HFFc6 (cell line): Measurements from ENCODE around the gene RBM44. TPM values are rescaled to one million over a fixed set of nuclear protein-coding genes. Genes with fewer than 3 reads are reported as not detected.
"Not testable (repeated sequence)": the region's sequence is repeated elsewhere in the genome, so short reads cannot be mapped to it uniquely, and the experiment has no call there.

Experiments
- DNase-seq: peaks from one replicate; pipeline ENCODE4 v3.0.0-alpha.2; 2018
- H3K27ac Mint-ChIP-seq: 2 replicates; pipeline ENCODE4 v1.8.0; 2020; ENCODE audit warnings: mild to moderate bottlenecking, mixed read lengths
- H3K27me3 Mint-ChIP-seq: 2 replicates; pipeline ENCODE4 v1.8.0; 2021; ENCODE audit warnings: mild to moderate bottlenecking, moderate library complexity, mixed read lengths; ENCODE audit not compliant: insufficient read depth
- H3K36me3 Mint-ChIP-seq: 2 replicates; pipeline ENCODE4 v1.8.0; 2021; ENCODE audit warnings: low read depth, mixed read lengths
- H3K4me1 Mint-ChIP-seq: 2 replicates; pipeline ENCODE4 v1.8.0; 2020; ENCODE audit warnings: low read depth, mixed read lengths
- H3K4me3 Mint-ChIP-seq: 2 replicates; pipeline ENCODE4 v1.8.0; 2020; ENCODE audit warnings: mild to moderate bottlenecking, moderate library complexity, mixed read lengths
- H3K9me3 Mint-ChIP-seq: 2 replicates; pipeline ENCODE4 v1.8.0; 2020; ENCODE audit warnings: mild to moderate bottlenecking, mixed read lengths
- CTCF ChIP-seq: fragments of 200-600 bp; sonication (generic); IDR thresholded peaks from 2 replicates; pipeline ENCODE4 v1.5.0; 2021; ENCODE audit warnings: antibody characterized with exemption, mild to moderate bottlenecking
- total RNA-seq, 6 experiments: library from RNA; stranded (reverse); fragmentation: NEBNext Ultra II Directional; extraction: Animal tissue kit (Norgen Biotek cat#: 25700); gene quantifications; 2 replicates in 1 of 6; 3 replicates in 5 of 6; pipeline ENCODE4 v1.2.3, GENCODE V29; 2021

Gene RBM44
- total RNA-seq, 6 experiments from 2014 or later, result 0.07 to 0.10 (median 0.09) TPM; not detected in 1

- DNase-seq, result no peak
- H3K27ac Mint-ChIP-seq, result no peak overlapping the region
- no peak overlapping the region for H3K4me3 Mint-ChIP-seq
- TF ChIP-seq CTCF, result no peak
- peaks cover 65% of the 10 kb centered on the region for H3K4me1 Mint-ChIP-seq
- H3K9me3 Mint-ChIP-seq, result no peaks in the 10 kb centered on the region
- H3K36me3 Mint-ChIP-seq, result peaks cover 58% of the 10 kb centered on the region
- H3K27me3 Mint-ChIP-seq, result no peaks in the 10 kb centered on the region
Observed at GRCh38 chr2:237760506-237761502, 37.8 kb upstream of the RBM44 start.

- peak overlapping the region; percentile 27; the same call in 1 of the 2 replicates for H3K4me3 Mint-ChIP-seq
- peak overlapping the region; percentile 79 for H3K27ac Mint-ChIP-seq
- peaks cover 76% of the 10 kb centered on the region for H3K4me1 Mint-ChIP-seq
- peaks cover 50% of the 10 kb centered on the region for H3K36me3 Mint-ChIP-seq
- not testable (repeated sequence) for H3K9me3 Mint-ChIP-seq, H3K27me3 Mint-ChIP-seq
- DNase-seq, result peak; percentile 19
Observed at GRCh38 chr2:237762291-237763182, 36.0 kb upstream of the RBM44 start.

GRCh38 chr2:237763812-237764211 lies 34.8 kb upstream of the RBM44 start:
- Mint-ChIP-seq H3K36me3 (peaks cover 50% of the 10 kb centered on the region), H3K9me3 (no peaks in the 10 kb centered on the region), H3K4me3 (no peak overlapping the region), H3K27me3 (no peaks in the 10 kb centered on the region), H3K27ac (no peak overlapping the region), H3K4me1 (peaks cover 71% of the 10 kb centered on the region)
- no peak for DNase-seq
- no peak for TF ChIP-seq CTCF

- not testable (repeated sequence) for DNase-seq, H3K4me3 Mint-ChIP-seq, H3K27ac Mint-ChIP-seq, H3K27me3 Mint-ChIP-seq, H3K9me3 Mint-ChIP-seq
- peaks cover 43% of the 10 kb centered on the region for H3K36me3 Mint-ChIP-seq
- peaks cover 64% of the 10 kb centered on the region for H3K4me1 Mint-ChIP-seq
Observed at GRCh38 chr2:237765122-237765521, 33.5 kb upstream of the RBM44 start.

- peak overlapping the region; percentile 73 for H3K27ac Mint-ChIP-seq
- DNase-seq, result no peak
- H3K36me3 Mint-ChIP-seq, result peaks cover 36% of the 10 kb centered on the region
- H3K4me3 Mint-ChIP-seq, result no peak overlapping the region; the same call in 1 of the 2 replicates
- no peak for TF ChIP-seq CTCF
- no peaks in the 10 kb centered on the region for H3K27me3 Mint-ChIP-seq
- no peaks in the 10 kb centered on the region for H3K9me3 Mint-ChIP-seq
- H3K4me1 Mint-ChIP-seq, result peaks cover 56% of the 10 kb centered on the region
Observed at GRCh38 chr2:237765875-237766274, 32.7 kb upstream of the RBM44 start.

GRCh38 chr2:237766340-237766739 lies 32.2 kb upstream of the RBM44 start:
- 0 out of 2 replicates have a peak, but pooled peaks have one; percentile 7 for TF ChIP-seq CTCF
- peaks cover 51% of the 10 kb centered on the region for H3K4me1 Mint-ChIP-seq
- no peaks in the 10 kb centered on the region for H3K27me3 Mint-ChIP-seq
- peak overlapping the region; percentile 73 for H3K27ac Mint-ChIP-seq
- peaks cover 35% of the 10 kb centered on the region for H3K36me3 Mint-ChIP-seq
- DNase-seq, result peak; percentile 63
- no peak overlapping the region; the same call in 1 of the 2 replicates for H3K4me3 Mint-ChIP-seq
- no peaks in the 10 kb centered on the region for H3K9me3 Mint-ChIP-seq
